Muscle of leg (tissue), 11 donors: ENCODE results near the gene FADS6. TPM values are rescaled to one million over a fixed set of nuclear protein-coding genes. Genes with fewer than 3 reads are reported as not detected.

Experiments used
- DNase-seq: peaks from one replicate; pipeline ENCODE4 v3.0.0; 2013
- H3K27ac ChIP-seq: one replicate; pipeline ENCODE4 v1.5.1; 2013; ENCODE audit warnings: mild to moderate bottlenecking, low read length, control low read depth
- H3K27me3 ChIP-seq: one replicate; pipeline ENCODE4 v1.6.1; 2013; ENCODE audit warnings: low read length; ENCODE audit not compliant: control insufficient read depth, insufficient read depth
- H3K36me3 ChIP-seq: one replicate; pipeline ENCODE4 v1.6.1; 2013; ENCODE audit warnings: low read length; ENCODE audit not compliant: control insufficient read depth, insufficient read depth
- H3K4me1 ChIP-seq: one replicate; pipeline ENCODE4 v1.6.1; 2013; ENCODE audit warnings: low read length; ENCODE audit not compliant: control insufficient read depth, insufficient read depth
- H3K4me3 ChIP-seq: one replicate; pipeline ENCODE4 v1.5.1; 2013; ENCODE audit warnings: low read length, control low read depth
- H3K9me3 ChIP-seq: replicated peaks from 2 replicates; pipeline ENCODE4 v1.6.1; 2013; ENCODE audit warnings: low read depth, low read length; ENCODE audit not compliant: control insufficient read depth
- WGBS: methylation state at CpG from one replicate; pipeline ENCODE4 v1.1.5; 2013; ENCODE audit warnings: missing lambda C conversion rate; ENCODE audit not compliant: insufficient coverage; 5-methylcytosine and 5-hydroxymethylcytosine counted together
- polyA plus RNA-seq, 8 donors: library from polyadenylated mRNA; unstranded; fragments of 120-200 nt; gene quantifications; one replicate each; pipeline versions ENCODE4 v1.2.1 to v1.2.3, GENCODE V29; 2013; ENCODE audit warnings: inconsistent platforms in 1 of 8, low replicate concordance in 1 of 8; ENCODE audit not compliant: insufficient read length in 8 of 8, insufficient read depth in 1 of 8
- total RNA-seq: library from RNA; stranded (reverse); fragments of 120-200 nt; gene quantifications from one replicate; pipeline ENCODE4 v1.2.4, GENCODE V29; 2013

The FADS6 gene
- total and polyA plus RNA-seq, 9 donors: 0.07 to 0.56 (median 0.09) TPM; not detected in 4

- H3K9me3 ChIP-seq: no peaks in the 10 kb centered on the region
- no peak overlapping the region for H3K4me3 ChIP-seq
- peaks cover 15% of the 10 kb centered on the region for H3K36me3 ChIP-seq
- 84% methylated on average over 6 of the region's 11 CpGs for WGBS
- H3K27me3 ChIP-seq: no peaks in the 10 kb centered on the region
- no peak for DNase-seq
- no peak overlapping the region for H3K27ac ChIP-seq
- peaks cover 27% of the 10 kb centered on the region for H3K4me1 ChIP-seq
These were observed 65.6 kb downstream of the FADS6 start for GRCh38 chr17:74827800-74828199.

Other genes starting within 250 kb of the FADS6 start
- 0.22 TPM for gene CD300LF, start 180.7 kb downstream of the FADS6 start, total RNA-seq
- under 1 TPM; 0.21 to 0.65 (median 0.47) TPM for gene CD300LF, start 180.7 kb downstream of the FADS6 start, polyA plus RNA-seq
- gene RAB37, start 156.4 kb downstream of the FADS6 start, total RNA-seq: 0.53 TPM
- gene RAB37, start 156.4 kb downstream of the FADS6 start, polyA plus RNA-seq: 1 to 10 TPM in 5 of 8 donors, under 1 TPM in 3; 0.80 to 1.7 (median 1.1) TPM
- 3.5 TPM for gene NHERF1, start 145.0 kb downstream of the FADS6 start, total RNA-seq
- gene NHERF1, start 145.0 kb downstream of the FADS6 start, polyA plus RNA-seq: 10 to 100 TPM in 2 of 8 donors, 1 to 10 TPM in 6; 5.3 to 24.4 (median 8.2) TPM
- gene NAT9, start 117.3 kb downstream of the FADS6 start, total RNA-seq: 34.0 TPM
- 10 to 100 TPM; 35.3 to 48.6 (median 37.7) TPM for gene NAT9, start 117.3 kb downstream of the FADS6 start, polyA plus RNA-seq
- 2.3 TPM for gene GRIN2C, start 33.7 kb downstream of the FADS6 start, total RNA-seq
- 1 to 10 TPM in 4 of 8 donors, under 1 TPM in 4; 0.64 to 1.6 (median 0.99) TPM for gene GRIN2C, start 33.7 kb downstream of the FADS6 start, polyA plus RNA-seq
- gene FDXR, start 20.6 kb downstream of the FADS6 start, total RNA-seq: 2.7 TPM
- gene FDXR, start 20.6 kb downstream of the FADS6 start, polyA plus RNA-seq: 1 to 10 TPM; 2.4 to 5.4 (median 3.0) TPM
- gene USH1G, start 29.6 kb upstream of the FADS6 start, total RNA-seq: not detected
- gene USH1G, start 29.6 kb upstream of the FADS6 start, polyA plus RNA-seq: under 1 TPM in 4 of 8 donors, not detected in 4; 0.02 to 0.53 (median 0.07) TPM
- gene OTOP2, start 30.6 kb upstream of the FADS6 start, total RNA-seq: not detected
- not detected for gene OTOP2, start 30.6 kb upstream of the FADS6 start, polyA plus RNA-seq
- gene OTOP3, start 42.3 kb upstream of the FADS6 start, total RNA-seq: not detected
- gene OTOP3, start 42.3 kb upstream of the FADS6 start, polyA plus RNA-seq: under 1 TPM in 1 of 8 donors, not detected in 7; 0.89 TPM
- 2.7 TPM for gene HID1, start 79.1 kb upstream of the FADS6 start, total RNA-seq
- 10 to 100 TPM in 1 of 8 donors, 1 to 10 TPM in 7; 4.3 to 12.6 (median 6.8) TPM for gene HID1, start 79.1 kb upstream of the FADS6 start, polyA plus RNA-seq
- 3.4 TPM for gene CDR2L, start 94.0 kb upstream of the FADS6 start, total RNA-seq
- 10 to 100 TPM in 2 of 8 donors, 1 to 10 TPM in 6; 7.7 to 12.2 (median 8.9) TPM for gene CDR2L, start 94.0 kb upstream of the FADS6 start, polyA plus RNA-seq
- 34.0 TPM for gene MRPL58, start 119.0 kb upstream of the FADS6 start, total RNA-seq
- gene MRPL58, start 119.0 kb upstream of the FADS6 start, polyA plus RNA-seq: 10 to 100 TPM; 17.6 to 25.2 (median 21.1) TPM
- 332 TPM for gene ATP5PD, start 153.3 kb upstream of the FADS6 start, total RNA-seq
- 100 to 1,000 TPM; 216 to 280 (median 246) TPM for gene ATP5PD, start 153.3 kb upstream of the FADS6 start, polyA plus RNA-seq
- 16.8 TPM for gene KCTD2, start 153.6 kb upstream of the FADS6 start, total RNA-seq
- 10 to 100 TPM; 19.8 to 24.7 (median 22.2) TPM for gene KCTD2, start 153.6 kb upstream of the FADS6 start, polyA plus RNA-seq
- gene SLC16A5, start 194.3 kb upstream of the FADS6 start, total RNA-seq: 4.4 TPM
- 10 to 100 TPM in 2 of 8 donors, 1 to 10 TPM in 6; 7.8 to 12.7 (median 8.4) TPM for gene SLC16A5, start 194.3 kb upstream of the FADS6 start, polyA plus RNA-seq
- gene ARMC7, start 216.3 kb upstream of the FADS6 start, total RNA-seq: 2.4 TPM
- gene ARMC7, start 216.3 kb upstream of the FADS6 start, polyA plus RNA-seq: 1 to 10 TPM; 6.2 to 7.9 (median 7.5) TPM
- 55.6 TPM for gene NT5C, start 238.1 kb upstream of the FADS6 start, total RNA-seq
- gene NT5C, start 238.1 kb upstream of the FADS6 start, polyA plus RNA-seq: 10 to 100 TPM; 38.3 to 53.8 (median 42.4) TPM